ENCODE results near the gene RAP1GDS1.

The RAP1GDS1 gene

DNA sequence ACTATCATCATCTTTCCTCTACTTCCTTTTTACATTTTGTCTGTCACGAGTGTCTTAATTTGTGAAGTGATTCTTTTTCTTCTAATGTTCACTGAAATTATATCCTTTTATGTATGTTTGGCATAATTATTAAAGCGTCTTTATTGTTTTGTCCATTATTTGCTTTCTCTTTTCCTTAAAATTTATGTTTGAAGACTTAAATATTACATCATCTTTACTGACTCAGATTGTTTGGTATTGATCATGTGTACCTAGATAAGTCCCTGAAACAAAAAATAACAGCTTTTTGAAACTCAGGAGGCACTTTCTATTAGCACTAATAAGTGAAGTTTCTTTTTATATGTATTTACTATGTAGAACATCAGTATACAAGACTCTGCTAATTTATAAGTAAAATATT is 120.1 kb downstream of the RAP1GDS1 start (continued):
- no peak for TF ChIP-seq TSHZ2 (CRISPR knock-in tag; IDR thresholded peaks at IDR 0.05)
- no peak for TF ChIP-seq PPARA (CRISPR knock-in tag; IDR thresholded peaks at IDR 0.05; ENCODE audit: borderline replicate concordance)
- TF ChIP-seq POU6F1 (CRISPR knock-in tag; IDR thresholded peaks at IDR 0.05; ENCODE audit: borderline replicate concordance, low read depth), result no peak
- TF ChIP-seq ZC3H10 (CRISPR knock-in tag; IDR thresholded peaks at IDR 0.05), result no peak

DNA sequence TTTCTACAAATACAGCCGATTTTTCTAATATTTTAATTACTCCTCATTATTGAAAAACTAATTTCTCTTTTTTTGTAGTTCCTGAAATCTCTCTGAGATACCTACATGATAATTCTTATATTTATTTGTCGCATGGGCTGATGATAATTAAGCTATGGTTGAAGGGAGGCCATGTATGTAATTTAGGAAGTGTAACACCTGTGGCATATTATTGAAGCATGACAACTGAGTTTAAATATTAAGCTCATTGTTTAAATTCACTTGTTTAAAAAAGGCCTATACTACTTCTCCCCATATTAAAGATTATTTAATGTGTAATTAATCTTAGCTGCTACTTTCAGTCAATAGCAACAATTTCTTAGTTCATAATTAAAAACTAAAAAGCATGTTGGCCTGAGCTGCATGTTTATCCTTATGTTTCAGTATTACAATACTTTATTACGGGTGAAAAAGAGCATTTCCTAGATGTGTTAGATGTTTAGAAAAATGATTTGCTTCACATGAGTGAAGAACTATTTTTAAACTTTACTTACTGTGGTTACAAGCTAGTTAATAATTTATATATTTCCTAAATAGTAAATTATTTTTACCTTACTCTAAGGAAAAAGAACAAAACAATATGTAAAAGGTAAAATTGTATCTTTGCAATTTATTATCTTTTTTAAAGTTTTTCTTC is 122.4 kb downstream of the RAP1GDS1 start:
- no peak for ATAC-seq
- TF ChIP-seq OSR1 (CRISPR knock-in tag; IDR thresholded peaks at IDR 0.05), result no peak
- no peak for TF ChIP-seq SNAI2 (CRISPR knock-in tag; IDR thresholded peaks at IDR 0.05)
- TF ChIP-seq TSHZ2 (CRISPR knock-in tag; IDR thresholded peaks at IDR 0.05), result no peak
- TF ChIP-seq BACH2 (CRISPR knock-in tag; IDR thresholded peaks at IDR 0.05; ENCODE audit: borderline replicate concordance), result no peak
- no peak for TF ChIP-seq GLIS3 (CRISPR knock-in tag; IDR thresholded peaks at IDR 0.05)
- TF ChIP-seq PATZ1 (CRISPR knock-in tag; IDR thresholded peaks at IDR 0.05; ENCODE audit: borderline replicate concordance), result no peak
- no peak for TF ChIP-seq ZFP3 (CRISPR knock-in tag; IDR thresholded peaks at IDR 0.05)
- TF ChIP-seq RARB (CRISPR knock-in tag; IDR thresholded peaks at IDR 0.05), result no peak
- no peak for TF ChIP-seq PPARA (CRISPR knock-in tag; IDR thresholded peaks at IDR 0.05; ENCODE audit: borderline replicate concordance)
- TF ChIP-seq ZNF70 (CRISPR knock-in tag; IDR thresholded peaks at IDR 0.05), result no peak
- TF ChIP-seq ZFP30 (CRISPR knock-in tag; IDR thresholded peaks at IDR 0.05), result no peak
- TF ChIP-seq POU6F1 (CRISPR knock-in tag; IDR thresholded peaks at IDR 0.05; ENCODE audit: borderline replicate concordance, low read depth), result no peak
- no peak for TF ChIP-seq CREB5 (CRISPR knock-in tag; IDR thresholded peaks at IDR 0.05; ENCODE audit: low read depth)
- no peak for TF ChIP-seq TCF4 (CRISPR knock-in tag; IDR thresholded peaks at IDR 0.05; ENCODE audit: borderline replicate concordance)
- TF ChIP-seq ZNF565 (CRISPR knock-in tag; conservative IDR thresholded peaks at IDR 0.05; ENCODE audit: low read depth), result no peak
- TF ChIP-seq ISL1 (CRISPR knock-in tag; IDR thresholded peaks at IDR 0.05), result no peak
- no peak for TF ChIP-seq ZC3H10 (CRISPR knock-in tag; IDR thresholded peaks at IDR 0.05)
- TF ChIP-seq CSDC2 (CRISPR knock-in tag; IDR thresholded peaks at IDR 0.05), result no peak
- TF ChIP-seq CSRNP3 (CRISPR knock-in tag; IDR thresholded peaks at IDR 0.05), result no peak

All from SK-N-SH treated with all-trans-retinoic acid at 6 μM for 48 hours (cell line).